Suprapubic skin (tissue), 4 donors: Measurements from ENCODE around the gene USP32. TPM values are rescaled to one million over a fixed set of nuclear protein-coding genes. Genes with fewer than 3 reads are reported as not detected.
A peak's percentile ranks its signal among the peaks of the same experiment; 100 is the strongest.

ENCODE experiments used
- DNase-seq, 2 donors: peaks; one replicate each; pipeline ENCODE4 v3.0.0-alpha.2; 2019; ENCODE audit warnings: low spot score in 2 of 2
- H3K27ac ChIP-seq: fragments of 200-600 bp; sonication (generic); one replicate; pipeline ENCODE4 v1.5.1; 2019
- H3K27me3 ChIP-seq: fragments of 200-600 bp; sonication (generic); one replicate; pipeline ENCODE4 v1.5.1; 2019
- H3K36me3 ChIP-seq: fragments of 200-600 bp; sonication (generic); one replicate; pipeline ENCODE4 v1.5.1; 2019
- H3K4me1 ChIP-seq: fragments of 200-600 bp; sonication (generic); one replicate; pipeline ENCODE4 v1.5.1; 2019
- H3K4me3 ChIP-seq: fragments of 200-600 bp; sonication (generic); one replicate; pipeline ENCODE4 v1.5.1; 2019; ENCODE audit warnings: mild to moderate bottlenecking
- H3K9me3 ChIP-seq: fragments of 200-600 bp; sonication (generic); one replicate; pipeline ENCODE4 v1.5.1; 2019
- EP300 ChIP-seq: sonication (generic); formaldehyde crosslinking; IDR thresholded peaks from one replicate; pipeline ENCODE4 v1.6.1; 2017; ENCODE audit warnings: antibody characterized with exemption
- POLR2A ChIP-seq, 2 donors: fragments of 450-650 bp; IDR thresholded peaks; one replicate each; pipeline ENCODE4 v1.6.1; 2017; ENCODE audit warnings: antibody characterized with exemption in 2 of 2, mild to moderate bottlenecking in 2 of 2, moderate library complexity in 2 of 2
- POLR2AphosphoS5 ChIP-seq, 3 donors: sonication (generic); formaldehyde crosslinking; IDR thresholded peaks; one replicate each; pipeline ENCODE4 v1.6.1; 2017; ENCODE audit warnings: antibody characterized with exemption in 3 of 3
- WGBS: methylation state at CpG from one replicate; pipeline ENCODE4 v1.1.5; 2018; 5-methylcytosine and 5-hydroxymethylcytosine counted together
- total RNA-seq, 4 donors: library from RNA; depleted of rRNA; stranded (reverse); fragments of >200 nt; gene quantifications; one replicate each; pipeline ENCODE4 v1.1.0, GENCODE V29; 2016
- TF ChIP-seq, protein P1 (sequence below), 2 donors: fragments of 200-600 bp in 1 of 2; fragments of 450-650 bp in 1 of 2; sonication (generic) in 1 of 2; IDR thresholded peaks; one replicate each; pipeline ENCODE4 v1.5.1; 2016 to 2019; ENCODE audit warnings: antibody characterized with exemption in 2 of 2, mild to moderate bottlenecking in 1 of 2, moderate library complexity in 1 of 2

USP32 gene
- total RNA-seq, 4 donors from 2014 or later: 58.3 to 74.5 (median 62.0) TPM

- DNase-seq: peak in 1 of 2 donors; percentile 55
- TF ChIP-seq POLR2A (IDR thresholded peaks at IDR 0.05) (no peak), POLR2AphosphoS5 (IDR thresholded peaks at IDR 0.05) (no peak), EP300 (no peak)
- TF ChIP-seq, protein P1, sequence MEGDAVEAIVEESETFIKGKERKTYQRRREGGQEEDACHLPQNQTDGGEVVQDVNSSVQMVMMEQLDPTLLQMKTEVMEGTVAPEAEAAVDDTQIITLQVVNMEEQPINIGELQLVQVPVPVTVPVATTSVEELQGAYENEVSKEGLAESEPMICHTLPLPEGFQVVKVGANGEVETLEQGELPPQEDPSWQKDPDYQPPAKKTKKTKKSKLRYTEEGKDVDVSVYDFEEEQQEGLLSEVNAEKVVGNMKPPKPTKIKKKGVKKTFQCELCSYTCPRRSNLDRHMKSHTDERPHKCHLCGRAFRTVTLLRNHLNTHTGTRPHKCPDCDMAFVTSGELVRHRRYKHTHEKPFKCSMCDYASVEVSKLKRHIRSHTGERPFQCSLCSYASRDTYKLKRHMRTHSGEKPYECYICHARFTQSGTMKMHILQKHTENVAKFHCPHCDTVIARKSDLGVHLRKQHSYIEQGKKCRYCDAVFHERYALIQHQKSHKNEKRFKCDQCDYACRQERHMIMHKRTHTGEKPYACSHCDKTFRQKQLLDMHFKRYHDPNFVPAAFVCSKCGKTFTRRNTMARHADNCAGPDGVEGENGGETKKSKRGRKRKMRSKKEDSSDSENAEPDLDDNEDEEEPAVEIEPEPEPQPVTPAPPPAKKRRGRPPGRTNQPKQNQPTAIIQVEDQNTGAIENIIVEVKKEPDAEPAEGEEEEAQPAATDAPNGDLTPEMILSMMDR (IDR thresholded peaks at IDR 0.05): no peak
- Histone ChIP-seq H3K4me3 (no peak overlapping the region), H3K27me3 (peaks cover 36% of the 10 kb centered on the region), H3K9me3 (no peaks in the 10 kb centered on the region), H3K4me1 (no peaks in the 10 kb centered on the region), H3K36me3 (no peaks in the 10 kb centered on the region), H3K27ac (no peak overlapping the region)
- WGBS: 29% methylated on average over 13 of the region's 17 CpGs
Measured at GRCh38 chr17:60161598-60162330, 230.2 kb downstream of the USP32 start.

GRCh38 chr17:60160829-60161501, 231.0 kb downstream of the USP32 start:
- H3K4me3 ChIP-seq: no peak overlapping the region
- peaks cover 44% of the 10 kb centered on the region for H3K27me3 ChIP-seq
- no peaks in the 10 kb centered on the region for H3K4me1 ChIP-seq
- DNase-seq: no peak
- no peaks in the 10 kb centered on the region for H3K9me3 ChIP-seq
- H3K36me3 ChIP-seq: no peaks in the 10 kb centered on the region
- TF ChIP-seq POLR2A (IDR thresholded peaks at IDR 0.05) (no peak), EP300 (no peak), POLR2AphosphoS5 (IDR thresholded peaks at IDR 0.05) (no peak)
- TF ChIP-seq, protein P1 (IDR thresholded peaks at IDR 0.05): no peak
- 59% methylated on average over 10 of the region's 10 CpGs for WGBS
- H3K27ac ChIP-seq: no peak overlapping the region

DNA sequence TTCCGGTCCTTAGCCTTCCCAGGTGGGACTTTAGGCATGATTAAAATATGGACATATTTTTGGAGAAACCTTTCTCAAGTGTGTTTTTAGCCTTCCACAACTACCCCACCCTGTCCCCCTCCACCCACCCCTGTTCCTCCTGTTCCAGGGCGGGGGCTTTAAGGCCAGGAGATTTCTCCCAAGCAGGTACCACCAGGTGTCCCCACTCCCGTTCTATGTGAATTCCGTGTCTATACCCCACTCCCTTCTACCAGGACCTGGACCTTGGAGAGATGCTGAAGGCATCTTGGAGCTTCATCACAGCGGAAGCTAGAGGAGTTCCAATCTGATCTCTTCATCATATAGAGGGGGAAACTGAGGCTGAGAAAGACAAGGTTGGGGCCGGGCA, 232.5 kb downstream of the USP32 start:
- no peaks in the 10 kb centered on the region for H3K36me3 ChIP-seq
- H3K4me1 ChIP-seq: peaks cover 4% of the 10 kb centered on the region
- 78% methylated on average over 6 of the region's 6 CpGs for WGBS
- no peak overlapping the region for H3K27ac ChIP-seq
- no peaks in the 10 kb centered on the region for H3K9me3 ChIP-seq
- TF ChIP-seq EP300 (no peak), POLR2A (IDR thresholded peaks at IDR 0.05) (no peak), POLR2AphosphoS5 (IDR thresholded peaks at IDR 0.05) (no peak)
- TF ChIP-seq, protein P1 (IDR thresholded peaks at IDR 0.05): no peak
- peaks cover 44% of the 10 kb centered on the region for H3K27me3 ChIP-seq
- no peak for DNase-seq
- H3K4me3 ChIP-seq: no peak overlapping the region

DNA sequence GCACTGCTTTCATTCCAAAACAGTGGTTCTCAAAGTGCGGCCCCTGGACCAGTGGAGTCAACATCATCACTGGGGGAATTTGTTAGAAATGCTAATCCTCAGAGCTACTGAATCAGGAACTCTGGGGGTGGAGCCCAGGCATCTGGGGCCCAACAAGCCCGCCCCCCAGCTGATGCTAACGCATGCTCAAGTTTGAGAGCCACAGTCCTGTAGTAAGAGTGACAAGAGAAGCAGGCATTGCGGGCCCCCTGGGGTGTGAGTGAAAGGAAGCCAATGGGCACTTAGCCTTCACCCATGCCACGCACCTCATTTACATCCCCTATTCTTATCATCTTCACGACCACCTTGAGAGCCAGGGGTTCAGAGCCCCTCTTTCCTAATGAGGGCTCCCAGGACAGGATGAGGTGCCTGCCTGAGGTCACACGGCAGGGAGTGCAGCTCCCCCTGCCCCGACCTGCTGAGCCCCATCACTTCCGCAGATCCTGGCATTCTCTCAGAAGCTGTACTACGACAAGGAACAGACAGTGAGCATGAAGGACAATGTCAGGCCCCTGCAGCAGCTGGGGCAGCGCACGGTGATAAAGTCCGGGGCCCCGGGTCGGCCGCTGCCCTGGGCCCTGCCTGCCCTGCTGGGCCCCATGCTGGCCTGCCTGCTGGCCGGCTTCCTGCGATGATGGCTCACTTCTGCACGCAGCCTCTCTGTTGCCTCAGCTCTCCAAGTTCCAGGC, 233.0 kb downstream of the USP32 start:
- Histone ChIP-seq H3K36me3 (no peaks in the 10 kb centered on the region), H3K4me1 (peaks cover 9% of the 10 kb centered on the region), H3K9me3 (no peaks in the 10 kb centered on the region), H3K4me3 (no peak overlapping the region), H3K27me3 (peaks cover 46% of the 10 kb centered on the region), H3K27ac (no peak overlapping the region)
- no peak for DNase-seq
- TF ChIP-seq POLR2A (IDR thresholded peaks at IDR 0.05) (no peak), POLR2AphosphoS5 (IDR thresholded peaks at IDR 0.05) (no peak), EP300 (no peak)
- TF ChIP-seq, protein P1 (IDR thresholded peaks at IDR 0.05): no peak
- WGBS: 28% methylated on average over 17 of the region's 19 CpGs
